EL (cell line): ENCODE data around the gene FBXO42.
A peak's percentile ranks its signal among the peaks of the same experiment; 100 is the strongest.

Experiments used
- DNase-seq: peaks from one replicate; pipeline ENCODE4 v3.0.0-alpha.2; 2016

FBXO42 gene

GRCh38 chr1:16351994-16352841 is at the start of gene FBXO42:
Gene FBXO42, minus strand, starts transcription at chr1:16352480. Its CDS starts 37,062 bp downstream, at chr1:16315418.
- DNase-seq: peak; percentile 95

DNA sequence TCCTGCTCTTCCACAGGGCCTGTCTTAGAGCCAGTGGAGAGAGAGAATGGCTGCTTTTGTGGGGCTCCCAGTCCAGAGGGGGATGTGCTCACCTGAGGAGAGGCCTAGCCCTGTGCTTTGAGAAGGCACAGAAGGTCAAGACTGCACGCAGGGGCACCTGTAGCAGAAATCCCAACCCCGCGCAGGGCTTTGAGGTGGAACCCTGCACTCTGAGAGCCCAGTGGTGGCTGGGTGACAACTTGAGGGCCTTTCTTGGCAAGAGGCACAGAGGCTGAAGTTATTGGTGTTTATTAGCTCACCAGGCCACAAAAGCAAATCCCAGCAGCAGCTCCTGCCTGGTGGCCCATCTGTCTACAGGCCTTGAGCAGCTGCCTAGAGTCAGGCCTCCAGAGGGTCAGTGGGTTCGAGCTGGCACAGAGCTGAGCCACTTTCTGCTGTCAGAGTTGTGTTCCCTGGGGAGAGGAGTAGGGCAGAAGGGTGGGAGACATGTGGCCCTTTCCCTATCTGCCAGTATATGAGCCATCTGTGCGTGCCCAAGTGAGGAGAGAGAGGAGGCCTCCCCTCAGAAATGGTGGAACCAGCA is 46.2 kb upstream of the FBXO42 start:
- DNase-seq: no peak

- DNase-seq: no peak
Measured at GRCh38 chr1:16397120-16397519, 44.8 kb upstream of the FBXO42 start.

- DNase-seq: peak; percentile 81
Measured at GRCh38 chr1:16396591-16396990, 44.3 kb upstream of the FBXO42 start.

- DNase-seq: no peak
Measured at GRCh38 chr1:16394977-16395376, 42.7 kb upstream of the FBXO42 start.

DNA sequence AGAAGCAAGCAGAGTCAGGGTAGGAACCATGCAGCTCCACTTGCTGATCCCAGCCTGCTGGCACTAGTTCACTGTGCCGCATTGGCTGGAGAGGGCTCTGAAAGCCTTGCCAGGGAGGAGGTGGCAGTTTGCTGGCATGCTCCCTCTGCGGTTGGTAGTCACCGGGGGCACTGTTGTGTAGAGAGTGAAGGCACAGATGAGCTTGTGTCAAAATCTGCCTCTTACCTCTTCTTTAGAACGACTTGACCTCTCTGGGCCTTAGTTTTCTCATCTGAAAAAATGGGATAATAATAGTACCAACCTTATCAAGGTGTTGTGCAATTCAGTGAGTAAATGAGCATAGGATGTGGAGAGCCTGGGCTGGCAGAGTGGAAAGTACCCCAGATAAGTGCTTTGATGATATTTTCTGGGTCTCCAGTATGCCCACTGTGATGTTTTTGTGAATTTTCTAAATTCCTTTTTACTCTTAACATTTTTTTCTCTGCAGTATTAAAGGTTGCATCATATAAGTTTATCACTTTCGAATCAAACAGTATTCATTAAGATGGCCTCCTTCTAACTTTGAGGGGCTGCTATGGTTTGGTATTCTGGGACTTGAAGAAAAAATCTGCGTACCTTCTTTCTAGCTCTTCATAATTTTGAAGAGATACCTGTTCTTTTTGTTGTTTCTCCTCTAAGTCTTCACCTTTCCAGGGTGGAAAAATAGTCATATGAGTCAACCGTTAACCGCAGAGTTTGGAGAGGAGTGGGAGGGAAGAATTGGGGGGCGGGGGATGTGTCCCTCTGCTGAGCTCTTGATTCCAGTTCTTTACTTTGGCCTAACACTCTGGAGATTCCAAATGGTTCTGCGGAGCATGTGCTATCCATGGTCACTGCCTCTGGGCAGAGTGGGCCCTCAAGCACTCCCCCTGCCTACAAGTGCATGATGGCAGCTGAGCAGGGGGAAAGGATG is 41.6 kb upstream of the FBXO42 start:
- DNase-seq: no peak

- DNase-seq: no peak
Measured at GRCh38 chr1:16392740-16393569, 40.7 kb upstream of the FBXO42 start.

DNA sequence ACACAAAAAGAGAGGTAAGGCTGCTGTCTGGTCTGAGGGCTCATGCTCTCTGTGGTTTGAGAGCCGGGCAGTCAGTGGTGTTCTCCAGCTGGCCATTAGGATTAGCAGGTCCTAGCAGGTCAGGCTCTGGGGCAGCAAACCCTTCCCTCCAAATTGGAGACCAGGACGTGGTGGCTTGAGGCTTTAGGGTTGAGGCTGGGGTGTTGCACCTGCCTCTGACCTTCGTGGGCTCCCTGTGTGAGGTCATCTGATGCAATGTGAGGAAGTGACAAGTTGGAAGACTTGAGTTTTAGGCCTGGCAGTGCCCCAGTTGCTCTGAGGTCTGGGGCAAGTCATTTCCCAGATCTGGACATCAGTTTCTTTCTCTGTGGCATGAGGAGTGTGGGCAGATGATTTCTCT is 39.1 kb upstream of the FBXO42 start:
- no peak for DNase-seq

DNA sequence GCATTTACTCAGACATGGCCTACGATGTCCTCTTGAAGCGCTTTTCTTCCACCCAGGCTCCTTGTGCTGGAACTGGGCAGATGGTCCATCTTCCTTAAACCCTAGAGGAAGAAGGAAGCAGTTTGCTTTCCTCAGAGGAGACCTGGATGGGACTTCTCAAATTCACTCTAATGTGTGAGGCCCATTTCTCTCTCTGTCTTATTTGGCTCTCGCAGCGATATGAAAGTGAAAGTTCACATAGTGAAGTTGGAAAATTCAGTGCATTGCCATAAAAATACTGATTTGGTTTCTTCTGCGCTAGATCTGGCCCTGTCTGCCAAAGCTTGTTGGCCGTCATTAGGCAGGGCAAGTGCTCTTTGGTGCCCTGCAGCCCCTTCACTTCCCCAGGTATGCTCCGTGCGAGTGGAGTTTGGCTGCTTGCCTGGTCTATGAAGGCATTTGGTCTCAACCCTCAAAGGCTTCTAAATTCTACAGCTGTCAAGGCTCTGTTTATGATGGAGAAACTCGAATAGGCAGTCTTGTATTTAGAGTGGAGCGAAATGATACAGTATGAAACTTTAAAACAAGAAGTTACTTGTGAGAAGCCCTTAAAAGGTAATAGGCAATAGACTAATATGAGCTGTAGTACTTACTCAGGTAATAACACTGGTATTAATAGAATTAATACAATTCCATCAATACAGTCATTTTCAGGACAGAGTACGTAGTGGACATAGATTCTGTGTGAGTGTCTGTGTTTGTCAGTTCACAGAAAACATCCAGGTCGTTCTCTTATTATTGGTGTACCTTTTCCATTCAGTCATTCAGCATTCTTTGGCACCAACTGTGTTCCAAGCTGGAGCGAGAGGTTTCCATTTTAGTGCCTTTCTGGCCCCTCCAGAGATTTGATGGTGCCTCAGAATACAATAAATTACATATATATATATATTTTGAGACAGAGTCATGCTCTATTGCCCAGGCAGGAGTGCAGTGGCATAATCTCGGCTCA is 35.2 kb upstream of the FBXO42 start:
- DNase-seq: no peak

- peak; percentile 82 for DNase-seq
Measured at GRCh38 chr1:16386454-16387113, 34.3 kb upstream of the FBXO42 start.

DNA sequence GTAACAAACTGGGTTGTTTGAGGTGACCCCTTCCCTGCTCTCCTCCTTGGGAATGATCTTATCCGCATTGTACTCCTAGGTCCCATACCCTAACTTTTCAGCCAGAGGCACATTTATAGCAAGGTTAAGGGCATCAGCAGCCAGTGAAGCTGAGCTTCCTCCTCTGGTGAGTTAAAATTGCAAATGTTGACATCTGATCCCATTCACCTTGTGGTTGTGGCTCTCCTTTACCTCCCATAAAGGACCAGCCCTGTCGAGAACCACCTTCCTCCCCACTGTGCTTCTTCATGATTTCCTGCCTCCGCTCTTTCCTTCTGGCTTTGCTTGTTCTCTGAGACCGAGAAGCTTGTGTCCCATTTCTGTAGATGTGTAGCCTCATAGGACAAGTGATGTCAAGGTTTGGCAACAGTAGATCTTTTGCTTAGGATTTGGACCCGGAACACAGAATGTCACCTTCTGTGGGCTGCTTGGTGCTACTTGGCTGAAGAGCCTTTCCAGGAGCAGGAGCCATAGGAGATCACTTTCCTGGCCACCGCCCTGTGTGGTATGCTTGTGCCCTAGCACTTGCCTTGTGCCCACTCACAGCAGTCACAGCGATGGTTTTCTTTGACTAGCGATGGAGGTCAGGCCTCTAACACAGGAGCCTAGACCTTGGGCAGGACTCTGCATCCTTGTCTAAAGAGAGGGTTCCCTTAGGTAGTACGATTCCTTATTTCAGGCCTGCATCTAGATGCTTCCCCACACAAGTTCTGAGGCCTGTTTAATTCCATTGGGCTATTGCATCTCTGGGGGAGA is 33.6 kb upstream of the FBXO42 start:
- DNase-seq: no peak

DNA sequence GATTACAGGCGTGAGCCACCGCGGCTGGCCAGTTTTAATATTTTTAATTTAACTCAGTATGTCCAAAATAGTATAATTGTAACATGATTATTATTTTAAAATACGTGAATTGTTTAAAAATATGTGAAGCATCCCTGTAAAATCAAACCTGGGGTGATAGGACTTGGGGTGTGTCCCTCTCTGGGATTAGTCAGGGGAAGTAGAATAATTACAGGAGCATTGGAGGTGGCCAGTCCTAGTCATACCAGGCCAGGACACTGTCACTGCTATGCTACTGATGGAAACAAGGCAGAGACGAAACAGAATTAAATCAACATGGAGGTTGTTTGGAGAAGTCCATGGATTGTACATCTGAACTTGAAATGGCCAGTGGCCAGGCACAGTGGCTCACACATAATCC is 31.6 kb upstream of the FBXO42 start:
- DNase-seq: no peak

- DNase-seq: no peak
Measured at GRCh38 chr1:16380868-16381267, 28.6 kb upstream of the FBXO42 start.

DNA sequence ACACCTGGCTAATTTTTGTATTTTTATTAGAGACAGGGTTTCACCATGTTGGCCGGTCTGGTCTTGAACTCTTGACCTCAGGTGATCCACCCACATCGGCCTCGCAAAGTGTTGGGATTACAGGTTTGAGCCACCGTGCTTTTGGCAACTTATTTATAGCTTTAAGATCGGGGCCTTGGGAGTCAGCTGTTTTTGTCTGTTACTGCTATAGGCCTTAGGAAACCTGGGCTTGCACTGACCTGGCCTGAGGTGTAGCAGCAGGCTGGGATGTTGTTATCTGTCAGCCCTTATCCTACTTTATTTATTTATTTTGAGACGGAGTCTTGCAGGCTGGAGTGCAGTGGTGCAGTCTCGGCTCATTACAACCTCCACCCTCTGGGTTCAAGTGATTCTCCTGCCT is 26.2 kb upstream of the FBXO42 start:
- no peak for DNase-seq

GRCh38 chr1:16376971-16377370 is 24.7 kb upstream of the FBXO42 start:
- DNase-seq: no peak

- DNase-seq: peak; percentile 96
Measured at GRCh38 chr1:16375521-16376340, 23.5 kb upstream of the FBXO42 start.

DNA sequence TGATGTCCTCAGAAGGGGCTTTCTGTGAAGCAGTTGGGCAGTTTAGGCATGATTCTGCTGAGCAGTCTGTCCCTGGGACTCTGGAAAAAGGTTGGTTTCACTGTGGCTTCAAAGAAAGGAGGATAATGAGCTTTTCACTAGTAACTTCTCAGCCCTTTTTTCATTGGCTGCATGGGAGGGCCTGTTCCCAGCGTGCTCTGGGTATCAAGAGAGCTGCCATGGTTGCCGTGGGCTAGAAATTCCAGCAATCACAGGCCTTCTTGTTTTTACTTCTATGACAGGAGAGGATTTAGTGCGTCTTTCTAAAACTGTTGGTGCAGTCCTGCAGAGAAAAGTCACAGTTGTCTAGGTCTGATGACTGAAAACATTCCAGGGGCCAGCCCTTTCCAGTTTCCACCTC is 22.0 kb upstream of the FBXO42 start:
- DNase-seq: no peak

DNA sequence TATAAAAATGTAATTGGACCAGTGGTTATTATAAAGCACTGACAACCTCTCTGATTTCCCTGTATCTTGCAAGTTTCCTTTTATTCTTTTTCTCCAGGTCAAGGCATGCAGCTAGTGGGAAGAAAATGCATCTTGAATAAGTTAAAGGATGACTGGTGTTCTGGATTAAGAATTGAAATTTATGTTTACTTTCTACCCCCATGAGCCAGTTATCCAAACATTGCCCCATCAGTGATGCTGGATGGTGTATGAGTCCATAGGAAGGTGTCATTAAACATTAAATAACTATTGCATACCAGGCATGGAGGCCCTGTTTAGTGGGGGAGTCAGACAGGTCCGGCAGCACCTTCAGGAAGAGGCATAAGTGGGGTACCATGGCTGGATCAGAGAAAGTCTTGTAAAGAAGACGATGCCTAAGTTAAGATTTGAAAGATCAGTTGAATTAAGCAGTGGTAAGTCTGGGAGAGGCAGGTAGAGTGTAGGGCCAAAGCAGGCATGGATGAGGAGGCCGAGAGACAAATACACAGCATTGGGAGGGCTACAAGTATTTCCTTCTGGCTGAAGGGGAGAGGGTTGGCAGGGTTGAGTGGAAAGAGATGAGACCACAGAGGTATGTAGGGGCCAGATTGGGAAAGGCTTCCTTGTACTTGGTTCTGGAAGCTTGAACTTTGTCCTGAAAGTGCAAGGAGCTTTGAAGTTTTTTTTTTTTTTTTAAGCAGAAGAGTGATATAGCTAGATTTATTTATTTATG is 20.4 kb upstream of the FBXO42 start:
- DNase-seq: peak; percentile 33
